C4-2B (cell line): ENCODE data around the gene CAMTA1.

Experiments used
- CTCF ChIP-seq: fragments of 450-650 bp; conservative IDR thresholded peaks from 2 replicates; pipeline ENCODE4 v1.5.1; 2017; ENCODE audit warnings: mild to moderate bottlenecking
- ZFX ChIP-seq: fragments of 450-650 bp; IDR thresholded peaks from 2 replicates; pipeline ENCODE4 v1.6.1; 2017

GRCh38 chr1:7348580-7348979 is 563.3 kb downstream of the CAMTA1 start:
- TF ChIP-seq CTCF = no peak
- no peak for TF ChIP-seq ZFX
